HG02870 (cell line): ENCODE results near the gene CTAGE9.
"Not testable (repeated sequence)": the region's sequence is repeated elsewhere in the genome, so short reads cannot be mapped to it uniquely, and the experiment has no call there.

ENCODE experiments used
- ATAC-seq: cut with Tn5 transposase; IDR thresholded peaks from one replicate; pipeline ENCODE4 v1.9.1; 2021; ENCODE audit warnings: mild to moderate bottlenecking, moderate library complexity; ENCODE audit not compliant: unreplicated experiment

The CTAGE9 gene, protein sequence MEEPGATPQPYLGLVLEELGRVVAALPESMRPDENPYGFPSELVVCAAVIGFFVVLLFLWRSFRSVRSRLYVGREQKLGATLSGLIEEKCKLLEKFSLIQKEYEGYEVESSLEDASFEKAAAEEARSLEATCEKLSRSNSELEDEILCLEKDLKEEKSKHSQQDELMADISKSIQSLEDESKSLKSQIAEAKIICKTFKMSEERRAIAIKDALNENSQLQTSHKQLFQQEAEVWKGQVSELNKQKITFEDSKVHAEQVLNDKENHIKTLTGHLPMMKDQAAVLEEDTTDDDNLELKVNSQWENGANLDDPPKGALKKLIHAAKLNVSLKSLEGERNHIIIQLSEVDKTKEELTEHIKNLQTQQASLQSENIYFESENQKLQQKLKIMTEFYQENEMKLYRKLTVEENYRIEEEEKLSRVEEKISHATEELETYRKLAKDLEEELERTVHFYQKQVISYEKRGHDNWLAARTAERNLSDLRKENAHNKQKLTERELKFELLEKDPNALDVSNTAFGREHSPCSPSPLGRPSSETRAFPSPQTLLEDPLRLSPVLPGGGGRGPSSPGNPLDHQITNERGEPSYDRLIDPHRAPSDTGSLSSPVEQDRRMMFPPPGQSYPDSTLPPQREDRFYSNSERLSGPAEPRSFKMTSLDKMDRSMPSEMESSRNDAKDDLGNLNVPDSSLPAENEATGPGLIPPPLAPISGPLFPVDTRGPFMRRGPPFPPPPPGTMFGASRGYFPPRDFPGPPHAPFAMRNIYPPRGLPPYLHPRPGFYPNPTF

DNA sequence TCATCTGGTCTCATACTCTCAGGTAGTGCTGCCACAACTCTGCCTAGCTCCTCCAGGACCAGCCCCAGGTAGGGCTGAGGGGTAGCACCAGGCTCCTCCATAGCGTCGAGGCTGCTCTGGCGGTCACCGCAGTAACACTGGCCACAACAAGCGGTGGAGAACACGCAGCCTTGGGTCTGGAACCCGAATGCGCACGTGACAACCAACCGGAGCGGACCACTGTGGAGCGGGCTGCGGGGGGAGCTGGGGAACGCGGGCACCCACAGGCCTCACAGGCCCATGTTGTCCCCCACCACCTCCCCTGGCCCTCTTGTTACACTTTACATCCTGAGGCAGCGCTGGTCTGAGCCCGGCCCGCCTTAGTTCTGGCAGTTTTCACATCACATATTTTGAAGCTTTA lies at the start of gene CTAGE9:
TSS of gene CTAGE9 (minus strand) at position 101 of the 400 bp plus-strand sequence. CDS start at position 101, 0 bp downstream.
- not testable (repeated sequence) for ATAC-seq

DNA sequence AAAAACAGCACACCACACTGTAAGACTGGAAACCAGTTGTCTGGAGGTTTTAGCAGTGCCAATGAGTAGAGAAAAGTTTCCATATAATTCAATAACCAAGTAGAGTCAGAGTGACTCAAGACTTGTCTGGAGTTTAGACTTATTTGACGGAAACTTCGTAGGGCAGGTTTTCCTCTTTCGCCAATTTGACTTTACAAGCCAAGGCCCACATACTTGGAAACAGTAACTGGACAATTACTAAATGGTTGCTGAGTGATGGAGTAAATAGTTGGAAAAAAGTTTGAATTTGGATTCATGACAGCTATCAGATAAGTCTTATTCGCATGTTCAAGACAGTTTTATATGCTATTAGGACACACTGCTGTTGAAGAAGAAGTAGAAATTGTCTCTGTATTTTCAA lies 48.1 kb upstream of the CTAGE9 start:
- no peak for ATAC-seq

DNA sequence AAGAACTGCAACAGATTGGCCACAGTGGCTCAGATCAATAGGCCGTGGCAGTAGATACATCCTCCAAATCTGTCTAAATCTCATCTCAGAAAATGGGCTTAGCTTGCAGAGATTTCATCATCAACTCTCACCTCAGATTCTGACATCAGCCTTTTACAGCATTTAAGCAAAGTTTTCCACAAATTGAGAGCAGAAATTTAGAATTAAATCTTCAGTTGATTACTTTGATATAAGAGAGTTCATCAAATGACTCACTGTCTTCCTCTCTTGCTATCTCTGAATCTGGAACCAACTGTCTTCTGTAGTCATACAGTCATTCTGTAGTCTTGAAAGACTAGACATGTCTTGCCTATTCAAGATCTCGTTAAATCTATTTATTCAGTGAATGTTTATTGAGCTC lies 45.2 kb upstream of the CTAGE9 start:
- ATAC-seq: no peak

DNA sequence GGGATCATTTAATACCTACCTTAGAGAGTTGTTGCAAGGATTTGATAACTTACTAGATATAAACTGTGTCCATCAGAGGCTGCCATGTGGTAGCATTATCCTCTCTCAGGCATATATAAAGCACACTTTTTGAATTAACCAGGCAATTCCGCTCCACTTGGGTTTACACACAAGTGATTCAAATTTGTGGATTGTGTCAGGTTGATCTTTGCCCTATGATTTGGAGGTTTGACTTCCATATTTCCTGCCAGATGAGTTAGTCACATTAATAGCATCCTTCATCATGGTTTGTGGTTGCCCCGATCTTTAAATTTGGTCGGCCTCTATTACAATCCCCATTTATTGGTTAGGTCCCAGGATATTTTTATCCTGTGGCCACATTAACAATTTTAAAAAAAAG lies 44.8 kb upstream of the CTAGE9 start:
- ATAC-seq: no peak

DNA sequence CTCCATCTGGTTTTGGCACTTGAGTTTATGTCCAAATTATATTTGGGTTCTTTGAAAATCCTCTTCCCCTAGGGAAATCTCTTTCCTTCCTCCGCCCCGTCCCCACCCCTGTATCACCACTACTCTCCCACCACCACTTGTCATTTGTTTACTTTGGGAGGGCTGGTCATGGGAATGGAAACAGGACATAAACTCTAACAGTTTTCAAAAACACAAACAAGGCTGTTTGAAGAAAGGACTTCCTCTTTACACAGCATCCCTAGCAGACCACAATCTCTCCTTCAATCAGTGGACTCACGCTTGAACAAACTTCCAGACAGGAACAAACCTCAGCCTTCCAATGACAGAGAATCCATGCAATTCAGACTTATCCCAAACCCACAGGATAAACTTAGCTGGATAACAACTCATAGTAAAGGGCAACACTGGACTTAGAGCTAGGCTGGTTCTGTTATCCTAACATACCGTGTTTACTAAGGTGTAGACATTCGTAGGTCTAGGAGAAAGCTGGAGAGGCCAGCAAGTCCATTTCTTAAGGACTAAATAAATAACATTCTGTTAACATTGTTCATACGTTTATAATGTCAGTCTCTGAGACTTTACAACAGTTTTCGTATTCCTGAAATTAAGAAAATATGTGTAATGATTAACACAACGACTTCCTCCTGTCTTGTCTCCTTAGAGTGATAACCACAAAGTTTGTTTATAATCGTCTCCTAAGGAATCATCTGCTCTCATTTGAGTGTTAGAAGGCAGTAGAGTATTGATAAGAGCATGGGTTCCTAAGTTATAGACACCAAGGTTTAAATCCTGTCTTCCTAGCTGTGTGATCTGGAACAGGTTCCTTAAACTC lies 44.1 kb upstream of the CTAGE9 start:
- ATAC-seq: no peak

DNA sequence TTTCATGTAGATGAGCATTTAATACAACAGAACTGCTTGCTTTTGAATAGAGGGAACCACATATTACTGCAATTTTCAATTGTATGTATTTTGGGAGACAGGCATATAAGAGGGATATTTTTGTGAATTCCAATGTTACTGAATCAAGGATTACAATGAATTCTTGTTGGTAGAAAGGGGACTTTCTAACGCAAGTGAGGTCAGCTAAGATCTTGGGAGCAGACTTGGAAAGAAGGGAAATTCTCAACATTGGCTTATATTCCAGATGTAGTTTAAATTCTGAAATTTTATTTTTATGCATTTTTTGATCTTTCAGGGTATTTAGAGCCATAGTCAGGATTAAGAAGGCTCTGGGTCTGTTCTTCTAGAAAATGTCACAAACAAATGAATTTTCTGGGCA lies 43.3 kb upstream of the CTAGE9 start:
- no peak for ATAC-seq

DNA sequence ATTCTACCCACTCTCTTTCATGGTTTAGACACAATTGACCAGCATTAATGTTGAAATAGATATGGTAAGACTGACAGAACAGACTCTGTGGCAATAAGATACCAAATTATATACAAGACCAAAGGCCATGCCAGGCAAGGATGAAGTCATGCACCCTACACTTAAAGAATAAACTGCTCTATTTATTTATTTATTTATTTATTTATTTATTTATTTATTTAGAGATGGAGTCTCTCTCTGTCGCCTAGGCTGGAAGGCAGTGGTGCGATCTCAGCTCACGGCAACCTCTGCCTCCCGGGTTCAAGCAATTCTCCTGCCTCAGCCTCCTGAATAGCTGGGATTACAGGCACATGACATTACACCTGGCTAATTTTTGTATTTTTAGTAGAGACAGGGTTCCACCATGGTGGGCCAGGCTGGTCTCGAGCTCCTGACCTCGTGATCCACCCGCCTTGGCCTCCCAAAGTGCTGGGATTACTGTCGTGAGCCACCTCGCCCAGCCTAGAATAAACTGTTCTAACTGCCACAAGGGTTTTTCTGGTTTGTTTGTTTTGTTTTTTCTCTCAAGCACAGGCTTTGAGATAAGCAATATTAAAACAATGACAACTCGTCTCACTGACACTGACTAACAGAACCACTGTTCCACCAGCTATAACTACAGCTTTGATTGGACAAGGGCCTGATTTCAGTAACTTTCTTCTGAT lies 40.3 kb upstream of the CTAGE9 start:
- ATAC-seq: not testable (repeated sequence)

DNA sequence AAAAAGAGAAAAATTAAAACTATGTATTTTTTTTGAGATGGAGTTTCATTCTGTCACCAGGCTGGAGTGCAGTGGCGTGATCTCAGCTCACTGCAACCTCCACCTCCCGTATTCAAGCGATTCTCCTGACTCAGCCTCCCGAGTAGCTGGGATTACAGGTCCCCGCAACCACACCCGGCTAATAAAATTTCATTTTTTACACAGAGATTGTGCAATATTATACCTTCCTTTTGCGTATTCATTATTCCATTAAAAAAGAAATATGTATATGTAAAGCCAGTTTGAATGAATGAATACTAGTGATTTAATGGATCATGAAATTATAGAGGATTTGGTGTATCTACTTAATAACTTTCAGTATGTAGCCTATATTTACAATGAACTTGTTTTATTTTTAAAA lies 38.2 kb upstream of the CTAGE9 start:
- no peak for ATAC-seq

DNA sequence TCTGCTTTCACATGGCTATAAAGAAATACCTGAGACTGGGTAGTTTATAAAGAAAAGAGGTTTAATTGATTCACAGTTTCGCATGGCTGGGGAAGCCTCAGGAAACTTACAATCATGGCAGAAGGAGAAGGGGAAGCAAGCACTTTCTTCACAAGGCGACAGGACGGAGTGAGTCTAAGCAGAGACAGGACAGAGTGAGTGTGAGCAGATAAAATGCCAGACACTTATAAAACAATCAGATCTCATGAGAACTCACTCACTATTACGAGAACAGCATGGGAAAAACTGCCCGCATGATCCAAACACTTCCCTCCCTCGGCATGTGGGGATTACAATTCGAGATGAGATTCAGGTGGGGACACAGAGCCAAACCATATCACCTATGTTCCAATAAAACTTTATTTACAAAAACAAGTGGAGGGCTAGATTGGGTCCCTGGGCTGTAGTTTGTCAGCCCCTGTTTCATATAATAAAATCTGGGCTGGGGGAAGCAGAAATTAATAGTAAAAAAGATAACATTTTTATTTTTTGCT lies 37.1 kb upstream of the CTAGE9 start:
- no peak for ATAC-seq

DNA sequence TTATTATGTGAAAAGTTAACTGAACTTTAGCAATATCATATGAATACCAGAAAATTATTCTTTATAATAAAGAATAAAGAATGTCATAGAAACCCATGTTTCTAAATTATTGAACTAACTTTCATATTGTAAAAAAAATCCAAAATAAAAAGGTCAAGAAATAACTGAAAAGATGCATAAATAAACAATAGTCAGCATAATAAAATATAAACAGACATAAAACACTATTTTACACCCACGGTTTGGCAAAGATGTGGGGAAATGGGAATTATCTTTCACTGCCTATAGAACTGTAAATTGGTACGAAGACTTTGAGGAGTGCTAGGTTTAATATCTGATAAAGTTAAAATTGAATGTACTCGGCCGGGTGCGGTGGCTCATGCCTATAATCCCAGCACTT lies 34.7 kb upstream of the CTAGE9 start:
- ATAC-seq: no peak

DNA sequence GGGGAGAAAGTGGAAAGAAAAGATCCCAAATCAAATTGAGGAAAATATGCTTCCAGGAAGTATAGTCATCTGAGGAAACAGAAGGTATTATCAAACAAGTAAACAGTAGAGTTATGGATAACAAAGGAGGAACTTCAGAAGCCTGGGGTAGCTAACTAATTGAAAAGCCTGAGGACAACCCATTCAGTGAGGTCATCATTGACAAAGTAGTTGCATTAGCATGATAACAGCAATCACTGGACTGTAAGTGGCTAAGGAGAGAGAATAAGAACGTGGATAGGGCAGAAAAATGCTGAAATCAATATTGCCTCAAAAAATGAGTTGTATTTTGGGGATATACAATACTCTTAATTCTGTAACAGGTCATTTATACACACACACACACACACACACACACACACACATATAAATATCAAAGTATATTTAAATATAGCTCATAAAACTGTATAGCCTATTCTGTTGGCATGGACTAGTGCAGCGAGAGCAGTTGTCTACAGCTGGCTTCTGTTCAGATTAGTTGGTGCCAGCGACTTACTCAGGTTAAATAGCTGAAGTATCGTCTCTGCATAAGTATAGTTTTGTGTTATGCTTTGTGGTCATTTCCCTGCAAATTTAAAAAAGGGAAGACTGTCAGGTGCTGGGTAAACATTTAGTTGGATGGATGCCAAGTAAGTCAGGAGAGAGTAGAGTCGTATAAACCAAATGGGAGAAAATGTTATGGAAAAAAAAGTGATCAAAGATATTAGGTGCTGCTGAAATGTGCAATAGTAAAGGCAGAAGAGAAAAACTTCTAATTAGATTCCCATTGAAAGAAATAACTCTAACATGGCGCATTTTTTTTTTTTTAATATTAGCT lies 33.8 kb upstream of the CTAGE9 start:
- ATAC-seq: no peak

DNA sequence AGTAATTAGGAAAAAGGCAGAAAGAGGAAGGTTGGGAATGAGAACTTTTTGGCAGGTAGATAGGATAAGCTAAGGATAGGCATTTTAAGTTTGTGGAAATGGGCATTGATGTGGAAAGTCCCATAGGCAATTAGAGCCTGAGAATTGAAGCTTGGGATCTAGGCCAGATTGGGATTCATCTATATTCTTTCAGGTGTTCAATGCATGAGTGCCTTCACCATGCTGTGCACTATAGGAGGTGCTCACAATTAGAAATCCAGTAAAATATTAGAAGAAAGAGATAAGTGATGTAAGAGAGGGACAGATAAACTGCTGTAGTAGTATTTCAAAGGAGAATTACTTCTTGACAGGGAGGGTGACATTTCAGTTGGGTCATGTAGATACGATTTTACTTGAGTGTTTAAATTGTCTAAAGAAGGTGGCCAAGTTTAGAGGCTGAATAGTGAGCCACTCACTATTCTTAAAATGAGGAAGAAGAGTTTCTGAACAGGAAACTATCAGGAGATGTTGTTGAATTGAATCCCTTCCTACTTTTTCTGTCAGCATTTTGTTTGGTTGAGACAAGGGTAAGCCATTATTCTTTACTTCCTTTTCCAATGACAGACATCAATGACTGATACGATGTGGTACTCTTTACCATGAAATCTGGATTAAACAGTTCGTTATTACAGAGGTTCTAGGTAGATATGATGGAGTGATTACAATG lies 31.0 kb upstream of the CTAGE9 start:
- ATAC-seq: no peak

DNA sequence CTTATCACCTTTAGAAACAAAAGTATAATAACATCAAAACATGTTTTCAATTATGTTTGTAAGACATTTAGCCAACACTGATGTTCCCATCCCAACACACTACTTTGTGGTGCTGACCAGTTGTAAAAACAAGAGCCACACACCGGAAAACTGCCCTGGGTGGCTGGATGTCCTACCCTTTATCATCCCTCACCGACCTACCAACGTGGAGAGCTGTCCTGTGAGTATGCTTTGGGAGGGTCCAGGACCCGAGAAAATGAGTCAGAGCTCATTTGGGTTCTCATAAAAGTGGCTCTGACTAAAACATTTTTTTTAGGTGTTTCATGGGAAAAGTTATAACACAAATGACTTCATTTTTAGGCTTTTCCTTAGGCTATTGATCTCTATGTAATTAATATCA lies 29.3 kb upstream of the CTAGE9 start:
- ATAC-seq: no peak

DNA sequence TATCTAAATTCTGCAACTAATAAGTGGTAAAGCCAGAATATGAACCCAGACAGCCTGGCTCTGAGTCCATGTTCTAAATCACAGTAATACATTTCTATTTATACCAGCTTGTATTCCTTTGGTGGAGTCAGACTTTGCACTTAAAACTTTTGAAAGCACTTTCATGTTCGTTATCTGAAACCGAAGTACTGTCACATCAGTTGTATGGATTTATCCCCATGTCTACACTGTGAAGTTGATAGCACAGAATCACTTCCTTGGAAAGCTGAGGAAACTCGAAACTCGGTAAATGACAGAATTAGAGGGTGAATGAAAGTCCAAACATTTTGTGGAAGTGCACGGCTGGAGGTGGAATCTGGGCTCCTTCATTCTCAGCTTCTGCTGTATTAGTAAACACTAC lies 28.3 kb upstream of the CTAGE9 start:
- no peak for ATAC-seq

DNA sequence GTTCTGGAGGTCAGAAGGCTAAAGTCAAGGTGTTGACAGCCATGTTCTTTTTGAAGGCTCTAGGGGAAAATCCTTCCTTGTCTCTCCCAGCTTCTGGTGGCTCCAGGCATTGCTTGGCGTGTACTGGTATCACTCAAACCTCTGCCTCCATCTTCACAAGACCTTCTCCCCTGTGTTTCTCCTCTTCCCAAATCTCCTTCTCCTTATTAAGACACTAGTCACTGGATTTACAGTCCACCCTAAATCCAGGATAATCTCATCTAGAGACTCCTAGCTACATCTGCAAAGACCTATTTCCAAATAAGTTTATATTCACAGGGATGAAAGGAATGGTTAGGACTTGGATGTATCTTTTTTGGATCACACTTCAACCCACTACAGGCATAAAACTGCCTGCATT lies 26.0 kb upstream of the CTAGE9 start:
- no peak for ATAC-seq

DNA sequence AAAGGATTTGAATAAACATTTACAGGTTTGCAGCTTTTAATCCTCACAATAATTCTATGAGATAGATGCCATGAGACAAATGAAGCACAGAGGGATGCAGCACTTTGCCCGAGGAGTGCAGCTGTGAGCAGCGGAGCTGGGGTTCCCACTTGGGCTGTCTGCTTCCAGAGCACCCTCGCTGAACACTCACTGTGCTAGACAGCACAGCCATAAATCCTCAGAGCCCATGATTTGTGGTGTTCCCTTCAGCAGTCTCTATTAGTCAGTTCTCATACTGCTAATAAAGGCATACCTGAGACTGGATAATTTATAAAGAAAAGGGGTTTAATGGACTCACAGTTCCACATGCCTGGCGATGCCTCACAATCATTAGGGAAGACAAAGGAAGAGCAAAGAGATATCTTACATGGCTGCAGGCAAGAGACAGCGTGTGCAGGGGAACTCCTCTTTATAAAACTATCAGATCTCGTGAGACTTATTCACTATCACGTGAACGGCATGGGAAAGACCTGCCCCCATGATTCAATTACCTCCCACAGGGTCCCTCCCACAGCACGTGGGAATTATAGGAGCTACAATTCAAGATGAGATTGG lies 25.3 kb upstream of the CTAGE9 start:
- no peak for ATAC-seq

DNA sequence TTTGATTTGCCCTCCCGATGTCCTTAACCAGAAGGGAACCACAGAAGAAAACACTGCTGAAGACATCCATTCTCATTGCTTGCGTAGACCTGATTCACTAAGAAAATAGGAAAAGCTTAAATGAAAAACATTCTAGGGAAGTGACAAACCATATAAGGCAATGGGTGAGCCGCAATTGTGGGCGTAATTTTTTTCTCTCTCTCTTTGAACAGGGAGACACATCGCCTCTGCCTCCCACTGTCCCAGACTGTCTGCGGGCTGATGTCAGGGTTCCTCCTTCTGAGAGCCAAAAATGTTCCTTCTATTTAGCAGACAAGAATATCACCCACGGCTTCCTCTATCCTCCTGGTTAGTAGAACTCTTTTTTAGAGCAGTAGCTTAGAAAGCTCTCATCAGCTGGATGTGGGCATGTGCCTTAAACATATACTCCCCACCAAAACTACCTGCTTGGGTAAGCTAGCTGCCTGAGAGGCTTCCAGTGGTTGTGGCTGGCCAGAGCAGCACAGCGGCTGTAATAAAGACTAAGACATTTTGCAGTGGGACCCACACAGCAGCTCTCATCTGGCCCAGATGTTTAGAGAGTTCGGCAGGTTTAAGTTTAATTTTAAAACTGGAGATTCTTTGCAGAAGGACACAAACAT lies 22.7 kb upstream of the CTAGE9 start:
- ATAC-seq: no peak

DNA sequence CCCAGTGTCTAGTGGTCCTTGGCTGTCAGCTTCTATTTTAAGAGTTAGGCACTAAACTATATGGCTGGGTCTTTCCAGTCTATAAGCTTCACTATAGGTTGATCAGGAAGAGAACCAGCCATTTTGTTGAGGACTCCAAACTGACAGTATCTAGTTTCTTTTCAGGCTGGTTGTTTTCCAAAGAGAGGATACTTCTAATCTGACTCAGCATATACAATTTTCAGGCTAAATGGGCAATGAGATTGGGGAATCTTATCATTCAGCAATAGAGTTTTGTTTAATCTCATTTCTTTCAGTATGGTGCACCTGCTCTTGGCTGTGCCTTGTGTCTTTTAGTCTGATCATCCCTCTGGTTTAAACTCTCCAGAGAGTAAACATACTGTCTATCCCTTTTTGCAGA lies 20.4 kb upstream of the CTAGE9 start:
- no peak for ATAC-seq
